Measurements from ENCODE around the gene CLDN1.

CLDN1 gene

DNA sequence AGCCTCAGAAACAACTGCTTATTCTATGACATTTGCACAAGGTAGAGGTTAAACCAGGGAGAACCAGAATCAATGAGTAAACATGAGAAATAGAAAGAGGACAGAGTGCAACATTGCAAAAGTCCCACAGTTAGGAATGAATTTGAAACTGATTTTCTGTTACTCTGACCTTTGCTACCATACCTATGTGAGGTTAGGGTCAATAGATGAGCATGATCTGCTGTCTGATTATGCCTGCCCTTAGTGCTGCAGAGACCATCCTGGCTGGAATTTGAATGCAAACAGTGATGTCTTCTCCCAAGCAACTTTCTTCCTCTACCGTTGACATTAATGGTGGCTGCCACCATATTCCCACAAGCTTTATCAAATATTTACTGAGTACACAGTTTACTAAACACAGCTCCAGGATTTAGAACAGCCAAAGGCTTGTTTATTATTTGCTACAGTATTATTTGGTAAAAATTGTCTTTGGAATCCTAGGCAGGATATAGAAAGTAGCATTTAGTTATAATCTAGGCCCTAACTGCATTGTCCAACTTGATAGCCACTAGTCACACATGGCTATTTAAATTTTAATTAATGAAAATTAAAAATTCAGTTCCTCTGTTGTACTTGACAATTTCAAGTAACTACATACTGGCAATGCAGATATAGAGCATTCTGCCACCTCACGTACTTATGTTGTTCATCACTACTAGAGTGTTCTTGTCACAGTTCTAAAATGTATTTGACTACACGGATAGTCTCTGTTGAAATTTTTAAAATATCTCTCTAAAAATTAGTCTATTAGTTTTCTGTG lies 8.9 kb upstream of the CLDN1 start:
- DNase-seq = no peak

DNA sequence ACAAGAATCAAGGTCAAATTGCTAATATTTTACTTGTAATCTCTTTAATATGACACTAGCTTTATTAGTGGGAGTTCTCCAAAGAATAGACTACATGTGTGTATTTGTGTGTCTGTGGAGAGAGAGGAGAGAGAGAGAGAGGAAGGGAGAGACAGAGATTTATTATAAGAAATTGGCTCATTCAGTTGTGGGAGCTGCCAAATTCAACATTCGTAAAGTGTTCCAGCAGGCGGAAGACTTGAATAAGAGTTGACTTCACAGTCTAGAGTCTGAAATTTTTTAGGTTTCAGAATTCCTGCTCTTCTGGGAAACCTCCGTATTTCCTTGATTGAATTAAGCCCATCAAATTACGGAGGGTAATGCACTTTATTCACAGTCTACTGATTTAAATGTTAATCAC lies 4.7 kb upstream of the CLDN1 start:
- no peak for DNase-seq

DNA sequence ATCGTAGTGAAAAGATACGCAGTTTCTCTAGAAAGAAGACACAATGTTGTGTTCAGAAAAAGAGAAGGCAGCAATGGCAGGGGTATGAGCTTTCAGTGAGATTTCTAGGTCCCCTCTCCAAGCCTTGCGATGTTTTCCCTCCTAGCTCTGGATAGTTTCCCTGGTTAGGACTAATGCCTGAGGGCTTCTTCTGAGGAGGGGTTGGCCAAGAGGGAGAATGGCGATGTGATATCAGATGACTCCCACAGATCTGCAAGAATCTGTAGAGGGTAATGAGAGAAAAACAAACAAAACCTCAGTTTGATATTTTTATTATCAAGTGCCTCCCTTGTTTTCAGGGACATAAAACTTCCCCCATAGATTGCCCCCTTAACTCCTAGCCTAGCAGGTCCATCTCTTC lies 4.1 kb upstream of the CLDN1 start:
- DNase-seq = no peak

DNA sequence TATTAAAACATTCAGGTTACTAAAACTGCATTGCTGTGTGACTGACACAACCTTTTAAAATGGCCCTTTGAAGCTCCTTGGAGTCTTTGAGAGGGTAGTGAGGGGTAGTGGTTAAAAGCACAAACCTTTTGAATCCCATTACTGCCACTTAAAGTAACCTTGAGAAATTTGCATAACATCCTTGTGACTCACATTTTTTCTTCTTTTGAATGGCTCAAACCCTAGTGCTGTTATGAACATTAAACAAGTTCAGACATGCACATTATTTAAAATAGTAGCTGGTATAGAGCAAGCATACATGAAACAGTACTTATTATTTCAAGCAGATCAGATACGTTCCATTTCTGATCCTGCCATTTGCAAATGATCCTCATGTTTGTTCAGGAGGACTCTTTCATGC lies 3.7 kb upstream of the CLDN1 start:
- no peak for DNase-seq

DNA sequence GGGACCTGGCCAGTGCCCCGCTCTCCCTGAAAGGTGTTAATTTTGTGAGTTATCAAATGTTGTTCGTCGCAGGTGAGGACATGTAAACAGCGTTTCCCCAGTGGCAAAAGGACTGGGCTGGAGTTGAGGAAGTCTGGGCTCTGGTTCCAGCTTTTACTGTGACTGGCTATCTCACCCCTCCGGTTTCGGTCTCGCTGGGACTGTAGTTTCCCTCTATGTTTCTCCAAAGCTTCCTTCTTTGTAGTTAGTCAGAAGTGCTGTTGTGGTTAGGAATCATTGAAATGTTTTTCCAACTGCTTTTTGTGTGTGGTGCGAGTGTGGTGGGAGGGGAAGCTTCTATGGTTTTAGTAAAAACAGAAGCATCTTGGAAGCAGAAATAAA lies 990 bp upstream of the CLDN1 start:
- no peak for DNase-seq

DNA sequence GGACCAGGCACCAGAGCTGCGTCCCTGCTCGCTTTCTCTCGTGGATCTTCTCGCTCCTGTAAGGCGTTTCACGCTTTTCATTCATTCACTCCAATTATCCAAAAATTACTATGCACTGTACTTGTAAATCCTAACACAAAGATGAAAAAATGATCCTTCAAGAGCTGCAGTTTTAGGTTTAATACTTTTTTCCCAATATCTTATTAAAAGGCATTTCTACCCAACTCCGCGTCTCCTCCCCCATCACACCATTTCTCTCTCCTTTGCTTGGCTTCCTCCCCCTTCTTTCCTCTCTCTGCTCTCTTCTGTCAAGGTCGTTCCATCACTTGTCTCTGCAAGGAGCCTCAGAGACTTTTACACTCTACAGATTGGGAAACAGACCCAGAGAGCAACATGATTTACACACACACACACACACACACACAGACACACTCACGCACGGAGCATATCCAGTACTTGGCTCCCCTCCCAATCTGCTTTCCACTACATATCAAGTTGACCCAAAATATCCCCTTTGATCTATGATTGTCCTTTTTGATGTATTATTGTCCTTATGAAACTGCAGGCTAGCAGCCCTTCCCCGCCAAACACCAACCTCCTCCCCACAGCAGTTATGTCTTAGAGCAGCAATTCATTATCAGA lies 479 bp upstream of the CLDN1 start:
- DNase-seq = no peak

DNA sequence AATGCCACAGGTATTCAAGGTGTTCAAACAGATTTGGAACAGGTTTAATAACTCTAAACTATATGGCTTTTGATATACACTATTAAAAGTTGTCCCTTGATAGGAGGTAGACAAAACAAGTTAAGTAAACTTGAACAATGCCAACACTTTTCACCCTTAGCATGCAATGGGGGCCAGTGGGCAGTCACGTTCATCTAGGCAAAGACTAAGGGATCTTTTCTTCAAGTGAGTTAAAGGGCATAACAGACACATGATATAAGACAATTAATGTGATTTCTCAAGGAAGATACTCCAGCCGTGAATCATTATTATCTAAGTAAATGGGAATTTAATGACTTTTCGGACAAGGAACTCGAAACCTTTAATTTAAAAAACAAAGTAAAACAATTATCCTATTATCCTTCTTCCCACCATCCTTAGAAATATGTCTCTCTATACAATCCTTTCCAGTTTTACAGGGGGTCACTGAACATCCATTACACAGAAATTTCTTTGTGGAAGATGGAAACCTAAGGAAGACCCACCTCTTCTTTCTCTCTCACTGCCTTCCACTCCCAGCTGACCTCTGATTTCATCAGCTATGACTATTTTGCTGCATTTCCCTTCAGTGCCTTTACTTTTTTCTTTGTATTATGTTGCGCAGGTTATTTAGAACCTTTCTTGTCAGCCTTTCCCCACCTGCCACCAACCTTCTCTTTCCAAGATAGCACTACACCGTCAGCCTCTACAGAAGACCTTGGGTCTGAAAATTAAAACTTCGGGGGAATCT lies 1.5 kb downstream of the CLDN1 start:
- DNase-seq = no peak

DNA sequence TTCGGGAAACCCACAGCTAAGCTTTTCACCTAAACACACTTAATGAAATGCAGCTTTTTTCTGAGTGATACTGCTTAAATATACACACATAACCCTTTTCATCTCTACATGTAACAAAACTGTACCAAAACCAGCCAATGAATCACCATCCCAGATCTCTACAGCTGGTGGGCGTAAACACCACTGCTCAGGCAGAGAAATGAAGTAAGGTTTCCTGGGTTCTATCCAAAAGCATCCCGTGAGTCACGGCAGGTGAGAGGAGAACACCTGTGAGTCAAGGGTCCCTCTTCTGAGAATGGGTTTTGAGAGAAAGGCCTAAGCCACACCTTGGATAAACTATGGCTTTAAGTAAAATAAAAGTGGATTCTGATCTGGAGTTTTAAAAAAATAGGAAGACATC lies 2.6 kb downstream of the CLDN1 start:
- no peak for DNase-seq

DNA sequence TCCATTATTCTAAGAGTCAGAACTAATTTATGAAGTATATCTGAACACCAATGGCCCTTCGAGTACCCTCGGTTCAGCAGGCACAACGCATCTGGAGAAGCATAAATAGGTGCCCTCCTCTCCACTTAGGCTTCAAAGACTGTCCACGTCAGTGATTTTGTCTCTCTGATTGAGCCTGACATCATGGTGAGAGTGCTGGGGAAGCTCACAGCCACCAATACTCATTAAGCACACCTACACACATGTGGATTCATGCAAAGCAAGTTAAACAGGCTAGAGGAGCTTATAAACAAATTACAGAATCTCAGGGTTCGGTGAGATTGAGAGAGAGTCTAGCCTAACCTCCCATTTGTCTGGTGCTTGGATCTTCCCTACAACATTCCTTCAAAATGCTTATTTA lies 3.6 kb downstream of the CLDN1 start:
- DNase-seq = no peak

DNA sequence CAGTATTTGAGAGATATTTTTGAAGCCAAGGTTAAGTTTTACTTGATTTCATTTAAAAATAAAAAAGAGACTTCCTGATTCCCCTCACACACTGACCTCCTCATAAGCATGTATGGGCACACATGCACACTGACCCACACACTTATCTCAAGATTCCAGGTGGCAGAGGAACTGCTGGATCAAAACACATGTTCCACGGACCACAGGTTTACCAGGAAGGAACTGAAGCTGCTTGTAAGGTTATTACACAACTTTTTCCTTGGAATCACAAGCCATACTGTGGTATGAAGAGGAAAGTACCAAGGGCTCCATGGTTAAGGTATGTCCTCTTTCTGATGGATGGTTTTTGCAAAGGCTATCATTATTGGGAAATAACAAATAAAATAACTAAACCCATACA lies 7.5 kb downstream of the CLDN1 start:
- no peak for DNase-seq

DNA sequence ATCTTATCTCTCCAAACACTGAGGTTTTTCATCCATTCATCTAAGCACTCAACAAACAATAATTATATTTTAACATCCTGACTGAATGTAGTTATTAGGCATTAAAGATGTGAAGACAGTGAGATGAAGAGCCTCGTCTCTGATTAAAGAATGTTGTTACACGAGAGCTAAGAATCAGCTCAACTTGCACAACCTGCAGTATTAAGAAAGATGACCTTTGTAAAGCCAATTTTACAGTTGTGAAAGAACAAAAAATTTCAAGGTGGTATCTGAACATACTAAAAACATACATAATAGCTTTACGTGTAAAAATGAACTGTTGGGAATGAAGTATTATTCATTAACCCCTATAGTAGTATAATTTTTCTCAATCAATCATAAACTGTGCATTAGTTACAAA lies 12.8 kb downstream of the CLDN1 start:
- no peak for DNase-seq

DNA sequence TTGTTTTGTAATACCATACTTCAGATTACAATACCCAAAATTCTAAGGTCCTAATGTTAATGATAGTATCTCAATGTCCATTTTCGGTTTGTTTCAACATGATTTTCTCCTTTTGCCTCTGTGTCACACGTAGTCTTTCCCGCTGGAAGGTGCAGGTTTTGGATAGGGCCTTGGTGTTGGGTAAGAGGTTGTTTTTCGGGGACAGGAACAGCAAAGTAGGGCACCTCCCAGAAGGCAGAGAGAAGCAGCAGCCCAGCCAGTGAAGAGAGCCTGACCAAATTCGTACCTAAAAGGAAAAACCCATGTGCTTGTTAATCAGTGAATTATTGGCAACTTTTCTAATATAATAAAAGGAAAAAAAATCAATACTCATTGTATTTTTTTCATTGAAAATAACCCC lies 14.1 kb downstream of the CLDN1 start:
- no peak for DNase-seq

DNA sequence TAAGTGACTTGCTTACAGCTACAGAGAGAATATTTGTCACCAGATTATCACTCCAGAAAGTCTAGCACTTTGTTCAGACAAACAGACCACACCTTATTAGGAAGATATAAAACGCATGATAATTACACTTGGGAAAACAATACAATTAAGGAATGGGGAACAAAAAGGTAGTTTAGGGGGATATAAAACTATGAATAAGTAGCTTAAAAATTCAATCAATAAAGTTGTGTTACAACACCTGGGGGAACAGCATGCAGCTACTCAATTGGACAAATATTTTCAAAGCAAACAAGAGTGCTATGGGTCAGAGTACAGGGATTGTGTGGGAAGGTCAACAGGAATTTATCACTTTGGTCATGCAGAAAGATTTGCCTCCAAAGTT lies 15.1 kb downstream of the CLDN1 start:
- no peak for DNase-seq

DNA sequence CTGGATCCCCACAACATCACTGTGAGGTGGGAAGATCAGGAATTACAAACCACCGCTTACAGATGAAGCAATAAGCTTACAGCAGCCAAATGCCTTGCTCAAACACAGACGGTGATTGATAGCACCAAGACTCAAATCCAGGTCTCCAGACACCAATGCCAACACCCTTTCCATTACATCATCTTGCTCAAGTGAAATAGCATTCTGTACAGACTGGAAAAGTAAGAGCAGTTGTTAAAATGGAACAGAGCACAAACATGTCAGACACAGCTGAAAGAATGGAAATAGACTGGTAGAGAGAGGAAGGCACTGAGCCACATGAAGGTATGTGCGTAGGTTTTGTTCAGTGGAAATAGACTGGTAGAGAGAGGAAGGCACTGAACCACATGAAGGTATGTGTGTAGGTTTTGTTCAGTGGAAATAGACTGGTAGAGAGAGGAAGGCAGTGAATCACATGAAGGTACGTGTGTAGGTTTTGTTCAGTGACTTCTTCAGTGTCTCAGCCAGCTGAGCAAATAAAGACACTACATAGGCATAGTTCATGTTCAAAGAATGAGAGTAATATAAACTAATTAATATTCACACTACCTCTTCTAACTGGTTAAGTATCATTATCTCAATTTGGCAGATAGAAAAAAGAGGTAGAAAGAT lies 15.6 kb downstream of the CLDN1 start:
- no peak for DNase-seq

DNA sequence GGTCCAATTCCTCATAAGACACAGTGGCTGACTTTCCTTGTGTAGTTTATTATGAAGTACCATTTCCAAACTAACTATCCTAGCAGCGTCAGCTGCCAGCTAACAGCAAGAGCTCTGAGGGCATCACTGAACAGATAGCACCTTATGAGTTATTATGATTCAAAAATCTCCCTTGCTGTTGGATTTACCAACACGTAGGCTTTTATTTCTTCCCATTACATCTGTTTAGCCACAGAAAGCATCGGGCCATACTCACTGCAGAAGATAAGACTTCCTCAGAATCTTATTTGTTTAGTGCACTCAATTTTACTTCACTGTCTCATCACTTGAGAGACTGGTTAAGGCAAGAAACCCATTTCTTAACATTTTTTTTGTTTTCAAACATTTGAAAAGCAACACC lies 16.2 kb downstream of the CLDN1 start:
- no peak for DNase-seq

DNA sequence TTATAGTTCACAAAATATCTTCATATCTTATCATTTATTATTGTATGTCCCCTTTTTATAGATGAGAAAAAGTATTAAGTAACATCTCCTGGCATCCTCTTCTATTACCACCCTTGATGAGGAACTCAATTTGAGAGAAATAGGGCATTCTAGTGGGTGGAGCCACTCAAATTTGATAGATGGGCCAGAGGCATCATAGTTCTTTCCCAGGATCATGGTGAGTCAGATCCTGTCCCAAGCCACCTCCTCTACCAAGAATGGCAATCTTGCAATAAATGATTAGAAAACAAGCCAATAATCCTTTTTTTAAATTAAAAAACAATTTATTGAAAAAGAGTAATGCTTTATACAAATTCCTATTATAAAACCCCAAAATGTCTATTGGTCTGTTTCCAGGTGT lies 16.8 kb downstream of the CLDN1 start:
- DNase-seq = no peak

DNA sequence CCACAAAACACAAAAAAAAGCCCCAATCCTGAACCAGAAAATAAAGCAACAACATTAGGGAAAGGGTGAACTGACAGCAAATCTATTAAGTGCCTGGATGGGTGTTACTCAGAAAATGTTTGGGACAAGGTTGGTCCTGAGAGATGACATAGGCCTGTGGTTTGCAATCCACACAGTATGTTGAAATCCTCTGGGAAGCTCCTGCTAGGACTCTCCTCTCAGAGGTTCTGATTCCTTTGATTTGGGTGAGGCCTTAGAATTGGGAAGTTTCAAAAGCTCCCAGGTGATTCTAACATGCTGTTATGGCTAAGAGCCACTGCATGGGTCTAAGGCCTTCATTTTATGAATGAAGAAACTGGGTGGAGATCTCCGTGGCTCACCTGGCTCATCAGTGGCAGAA lies 18.4 kb downstream of the CLDN1 start:
- DNase-seq = no peak

DNA sequence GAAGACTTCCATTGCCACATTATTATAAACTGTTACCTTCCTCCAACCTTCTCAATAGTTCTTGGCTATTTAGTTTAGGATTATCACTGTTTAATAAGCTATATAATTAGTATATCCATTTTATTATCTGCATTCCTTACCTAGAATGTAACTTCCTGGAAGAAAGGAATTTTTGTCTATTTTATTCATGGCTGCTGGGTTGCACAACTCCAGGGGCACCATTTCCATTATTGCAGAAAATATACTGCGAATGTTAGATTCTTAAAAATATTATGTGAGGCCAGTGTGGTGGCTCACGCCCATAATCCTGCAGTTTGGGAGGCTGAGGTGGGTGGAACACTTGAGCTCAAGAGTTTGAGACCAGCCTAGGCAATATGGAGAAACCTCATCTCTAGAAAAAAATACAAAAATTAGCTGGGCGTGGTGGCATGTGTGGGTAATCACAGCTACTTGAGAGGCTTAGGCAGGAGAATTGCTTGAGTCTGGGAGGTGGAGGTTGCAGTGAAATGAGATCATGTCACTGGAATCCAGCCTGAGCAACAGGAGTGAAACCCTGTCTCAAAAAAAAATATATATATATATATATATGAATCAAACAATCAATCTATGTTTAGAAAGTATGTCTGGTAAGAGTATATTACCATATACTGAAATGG lies 19.9 kb downstream of the CLDN1 start:
- no peak for DNase-seq

DNA sequence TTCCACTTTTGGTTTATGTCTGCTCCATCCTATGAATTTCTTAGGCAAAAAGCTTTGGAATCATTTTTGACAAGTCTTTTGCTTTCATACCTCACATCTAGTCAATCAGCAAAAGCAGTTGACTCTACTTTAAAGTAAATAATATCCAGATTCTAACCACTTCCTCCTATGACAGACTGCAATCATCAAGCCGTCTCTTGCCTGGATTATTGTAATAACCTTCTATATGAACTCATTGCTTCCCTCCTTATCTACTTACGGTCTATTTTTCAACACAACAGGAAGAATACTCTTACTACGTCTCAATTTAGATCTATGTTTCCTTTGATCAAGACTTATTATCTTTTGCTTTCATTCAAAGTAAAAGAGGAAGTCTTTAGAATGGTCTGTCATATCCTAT lies 20.7 kb downstream of the CLDN1 start:
- DNase-seq = no peak

DNA sequence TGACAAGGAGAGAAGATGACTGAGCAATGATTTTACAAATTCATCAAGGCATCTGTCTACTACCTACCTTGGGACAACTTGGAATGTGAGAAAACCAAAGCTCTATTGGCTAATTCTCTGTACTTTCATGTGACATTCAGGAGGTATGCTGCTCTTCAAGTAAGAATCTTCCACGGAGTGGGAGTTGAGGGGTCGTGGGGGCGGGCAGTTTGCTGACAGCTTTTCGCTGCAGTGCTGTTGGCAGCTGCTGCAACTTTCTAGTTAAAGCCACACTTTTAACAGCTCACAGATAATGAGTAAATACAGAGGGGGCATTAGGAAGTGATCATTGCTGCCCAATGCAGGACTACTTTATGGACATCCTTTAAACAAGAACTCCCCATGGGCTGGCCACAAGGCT lies 22.3 kb downstream of the CLDN1 start:
- no peak for DNase-seq

DNA sequence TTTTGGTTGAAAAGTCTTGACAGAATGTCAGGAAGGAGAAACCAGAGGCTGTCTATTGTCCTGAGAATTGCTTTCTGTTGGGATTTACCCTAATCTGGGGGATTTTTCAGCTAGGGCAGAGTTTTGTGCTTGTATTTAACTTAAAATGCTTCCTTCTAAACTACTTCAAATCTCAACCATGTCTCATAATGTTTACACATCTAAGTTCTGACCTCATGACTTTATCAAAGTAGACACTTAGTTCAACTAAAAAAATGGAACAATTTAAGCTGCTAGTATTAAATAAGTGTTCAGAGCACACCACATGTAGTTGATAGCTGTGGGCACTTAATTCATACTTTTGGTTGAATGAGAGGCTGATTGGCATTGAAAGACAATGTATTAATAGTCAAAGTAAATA lies 28.2 kb downstream of the CLDN1 start:
- no peak for DNase-seq

DNA sequence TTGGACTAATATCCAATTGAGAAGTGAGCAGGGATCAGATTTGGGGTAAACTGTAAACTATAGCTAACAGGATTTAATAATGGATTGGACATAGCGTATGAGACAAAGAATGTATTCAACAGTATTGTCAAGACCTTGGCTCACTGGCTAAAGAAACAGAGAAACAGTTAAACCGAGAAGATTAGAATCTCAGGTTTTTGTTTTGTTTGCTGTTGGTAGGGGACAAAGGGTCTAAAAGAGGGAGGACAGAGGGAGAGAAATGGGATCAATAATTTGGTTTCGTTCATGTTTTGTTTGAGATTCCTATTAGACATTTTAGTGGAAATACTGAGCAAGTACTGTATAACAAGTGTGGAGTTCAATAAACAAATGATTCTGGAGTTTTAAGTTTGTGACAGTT lies 28.6 kb downstream of the CLDN1 start:
- no peak for DNase-seq

DNA sequence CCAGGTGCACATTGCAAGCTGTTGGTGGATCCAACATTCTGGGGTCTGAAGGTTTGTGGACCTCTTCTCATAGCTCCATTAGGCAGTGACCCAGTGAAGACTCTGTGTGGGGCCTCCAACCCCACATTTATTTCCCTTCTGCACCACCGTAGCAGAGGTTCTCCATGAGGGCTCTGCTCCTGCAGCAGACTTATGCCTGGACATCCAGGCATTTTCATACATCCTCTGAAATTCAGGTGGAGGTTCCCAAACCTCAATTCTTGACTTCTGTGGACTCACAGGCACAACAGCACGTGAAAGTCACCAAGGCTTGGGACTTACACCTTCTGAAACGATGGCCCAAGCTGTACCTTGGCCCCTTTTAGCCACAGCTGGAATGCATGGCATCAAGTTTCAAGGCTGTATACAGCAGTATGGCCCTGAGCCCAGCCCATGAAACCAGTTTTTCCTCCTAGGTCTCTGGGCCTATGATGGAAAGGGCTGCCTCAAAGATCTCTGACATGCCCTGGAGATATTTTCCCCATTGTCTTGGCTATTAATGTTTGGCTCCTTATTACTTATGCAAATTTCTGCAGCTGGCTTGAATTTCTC lies 30.2 kb downstream of the CLDN1 start:
- no peak for DNase-seq
